ENCODE results near the gene RAB39A. TPM values are rescaled to one million over a fixed set of nuclear protein-coding genes. Genes with fewer than 3 reads are reported as not detected.

Gene RAB39A
- total RNA-seq, 1 donor from 2014 or later, result not detected

Other genes starting within 250 kb of the RAB39A start
- not detected in 2 replicates for gene SLN, start 216.4 kb upstream of the RAB39A start, total RNA-seq
- 31.9 and 35.1 TPM in 2 replicates for gene SLC35F2, start 69.7 kb upstream of the RAB39A start, total RNA-seq
- gene CUL5, start 80.5 kb downstream of the RAB39A start, total RNA-seq, result 38.0 and 40.1 TPM in 2 replicates
- 65.0 and 65.9 TPM in 2 replicates for gene ACAT1, start 193.1 kb downstream of the RAB39A start, total RNA-seq

Data from activated CD4-positive, alpha-beta T cell treated with anti-CD3 and anti-CD28 coated beads, Interleukin-2, amount 10 ng/mL, durations not matched to agents 24 days and 14 days (primary cell).